Upper lobe of left lung (tissue), 6 donors: ENCODE measurements around the gene HNRNPUL1. TPM values are rescaled to one million over a fixed set of nuclear protein-coding genes. Genes with fewer than 3 reads are reported as not detected.
A peak's percentile ranks its signal among the peaks of the same experiment; 100 is the strongest.
"Not testable (repeated sequence)": the region's sequence is repeated elsewhere in the genome, so short reads cannot be mapped to it uniquely, and the experiment has no call there.

Source experiments
- ATAC-seq, 2 donors: fragments of 200-7000 bp; cut with Tn5 transposase; one replicate each; pipeline ENCODE4 v1.9.1; 2022; ENCODE audit warnings: mild to moderate bottlenecking in 2 of 2, moderate library complexity in 2 of 2; ENCODE audit not compliant: low FRiP score in 2 of 2
- DNase-seq, 2 donors: peaks; one replicate each; pipeline ENCODE4 v3.0.0-alpha.2; 2019 to 2020
- H3K27ac ChIP-seq, 4 donors: fragments of 200-600 bp; sonication (generic); one replicate each; pipeline ENCODE4 v1.5.1; 2016 to 2019
- H3K27me3 ChIP-seq, 4 donors: fragments of 200-600 bp; sonication (generic); one replicate each; pipeline ENCODE4 v1.5.1; 2017 to 2019
- H3K36me3 ChIP-seq, 4 donors: fragments of 200-600 bp; sonication (generic); one replicate each; pipeline ENCODE4 v1.5.1; 2016 to 2019
- H3K4me1 ChIP-seq, 4 donors: fragments of 200-600 bp; sonication (generic); one replicate each; pipeline ENCODE4 v1.5.1; 2018 to 2019
- H3K4me3 ChIP-seq, 4 donors: fragments of 200-600 bp; sonication (generic); one replicate each; pipeline ENCODE4 v1.5.1; 2017 to 2019; ENCODE audit warnings: mild to moderate bottlenecking in 2 of 4, moderate library complexity in 1 of 4
- H3K9me3 ChIP-seq, 4 donors: fragments of 200-600 bp; sonication (generic); one replicate each; pipeline ENCODE4 v1.5.1; 2018 to 2019
- EP300 ChIP-seq, 4 donors: sonication (generic); formaldehyde crosslinking; IDR thresholded peaks; one replicate each; pipeline ENCODE4 v1.5.1; 2017; ENCODE audit warnings: antibody characterized with exemption in 4 of 4, control low read depth in 2 of 4
- POLR2A ChIP-seq, 4 donors: fragments of 450-650 bp; IDR thresholded peaks; one replicate each; pipeline ENCODE4 v1.5.1; 2016 to 2017; ENCODE audit warnings: antibody characterized with exemption in 4 of 4, mild to moderate bottlenecking in 2 of 4
- POLR2AphosphoS5 ChIP-seq, 2 donors: sonication (generic); formaldehyde crosslinking; IDR thresholded peaks; one replicate each; pipeline ENCODE4 v1.5.1; 2017; ENCODE audit warnings: antibody characterized with exemption in 2 of 2
- WGBS, 2 donors: methylation state at CpG; one replicate each; pipeline ENCODE4 v1.1.5; 2017 to 2018; 5-methylcytosine and 5-hydroxymethylcytosine counted together
- total RNA-seq, 6 donors: library from RNA; depleted of rRNA in 4 of 6; stranded (reverse); fragments of >200 nt in 4 of 6; gene quantifications; one replicate each; pipeline versions ENCODE4 v1.1.0 to v1.2.1, GENCODE V29; 2016 to 2021
- TF ChIP-seq, protein P1 (sequence below), 6 experiments: fragments of 450-650 bp in 4 of 6; fragments of 200-600 bp in 2 of 6; sonication (generic) in 2 of 6; IDR thresholded peaks; one replicate each; pipeline ENCODE4 v1.5.1; 2016 to 2019; ENCODE audit warnings: antibody characterized with exemption in 6 of 6
- donor health status: DM: no; HTN: no; CAD: no; lungs with moderate emphysema.
- donor health status: DM: no; HTN: yes; CAD: no; lungs with severe emphysema.

The HNRNPUL1 gene
- total RNA-seq, 6 donors from 2014 or later, result 152 to 351 (median 211) TPM

DNA sequence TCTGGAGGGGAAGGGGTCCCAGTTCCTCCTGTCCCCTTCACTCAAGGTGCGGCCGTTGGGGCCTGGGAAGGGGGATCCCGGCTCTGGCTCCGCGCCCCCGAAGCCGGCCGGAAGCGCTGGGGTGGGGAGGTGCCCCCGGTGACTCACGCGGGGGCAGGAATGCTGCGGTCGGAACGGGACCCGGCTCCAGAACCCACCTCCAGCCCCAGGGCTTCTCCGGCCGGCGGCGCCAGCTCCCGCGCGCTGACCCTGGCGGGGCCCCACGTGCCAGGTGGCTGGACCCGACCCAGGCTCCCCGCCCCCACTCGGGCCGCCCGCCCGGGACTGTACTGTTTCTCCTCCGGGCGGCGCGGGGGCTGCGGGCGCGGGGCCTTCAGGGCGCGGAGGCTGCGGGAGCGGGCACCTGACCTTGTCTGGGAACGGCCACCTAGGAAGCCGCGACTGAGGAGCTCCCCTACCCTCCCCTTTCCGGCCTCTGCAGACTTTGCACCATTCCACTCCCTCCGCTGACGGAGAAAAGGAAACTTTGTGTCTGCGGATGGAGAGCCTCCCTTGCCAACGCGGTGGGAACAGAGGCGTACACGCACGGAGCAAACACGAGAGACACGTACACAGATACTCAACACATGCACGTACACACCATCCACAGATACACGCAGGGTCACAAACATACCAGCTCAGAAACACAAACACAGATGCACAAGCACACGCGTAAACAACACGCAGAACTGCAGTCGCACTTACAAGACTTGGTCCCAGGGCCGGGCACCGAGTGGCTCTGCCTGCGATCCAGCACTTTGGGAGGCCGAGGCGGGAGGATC is 37.9 kb upstream of the HNRNPUL1 start:
- Histone ChIP-seq H3K4me3 (peak overlapping the region; percentile 5 to 61 (median 52)), H3K9me3 (no peaks in the 10 kb centered on the region), H3K27me3 (peaks cover 0 to 6% (median 0%) of the 10 kb centered on the region in 4 donors), H3K4me1 (peaks cover 13 to 16% (median 14%) of the 10 kb centered on the region in 4 donors), H3K27ac (peak overlapping the region; percentile 65 to 83 (median 71)), H3K36me3 (peaks cover 0 to 5% (median 0%) of the 10 kb centered on the region in 4 donors)
- TF ChIP-seq, protein P1, sequence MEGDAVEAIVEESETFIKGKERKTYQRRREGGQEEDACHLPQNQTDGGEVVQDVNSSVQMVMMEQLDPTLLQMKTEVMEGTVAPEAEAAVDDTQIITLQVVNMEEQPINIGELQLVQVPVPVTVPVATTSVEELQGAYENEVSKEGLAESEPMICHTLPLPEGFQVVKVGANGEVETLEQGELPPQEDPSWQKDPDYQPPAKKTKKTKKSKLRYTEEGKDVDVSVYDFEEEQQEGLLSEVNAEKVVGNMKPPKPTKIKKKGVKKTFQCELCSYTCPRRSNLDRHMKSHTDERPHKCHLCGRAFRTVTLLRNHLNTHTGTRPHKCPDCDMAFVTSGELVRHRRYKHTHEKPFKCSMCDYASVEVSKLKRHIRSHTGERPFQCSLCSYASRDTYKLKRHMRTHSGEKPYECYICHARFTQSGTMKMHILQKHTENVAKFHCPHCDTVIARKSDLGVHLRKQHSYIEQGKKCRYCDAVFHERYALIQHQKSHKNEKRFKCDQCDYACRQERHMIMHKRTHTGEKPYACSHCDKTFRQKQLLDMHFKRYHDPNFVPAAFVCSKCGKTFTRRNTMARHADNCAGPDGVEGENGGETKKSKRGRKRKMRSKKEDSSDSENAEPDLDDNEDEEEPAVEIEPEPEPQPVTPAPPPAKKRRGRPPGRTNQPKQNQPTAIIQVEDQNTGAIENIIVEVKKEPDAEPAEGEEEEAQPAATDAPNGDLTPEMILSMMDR (IDR thresholded peaks at IDR 0.05), result peak in 2 of 6 experiments; percentile 22 to 38
- no peak for TF ChIP-seq POLR2AphosphoS5 (IDR thresholded peaks at IDR 0.05)
- peak in 3 of 4 donors; percentile 28 to 35 (median 34) for TF ChIP-seq POLR2A (IDR thresholded peaks at IDR 0.05)
- no peak for TF ChIP-seq EP300 (IDR thresholded peaks at IDR 0.05)
- WGBS, 2 donors, result 4 to 17% methylated on average over 14 to 33 of the region's 67 CpGs
- DNase-seq (peak; percentile 51 to 94), ATAC-seq (peak; percentile 64 to 87)

DNA sequence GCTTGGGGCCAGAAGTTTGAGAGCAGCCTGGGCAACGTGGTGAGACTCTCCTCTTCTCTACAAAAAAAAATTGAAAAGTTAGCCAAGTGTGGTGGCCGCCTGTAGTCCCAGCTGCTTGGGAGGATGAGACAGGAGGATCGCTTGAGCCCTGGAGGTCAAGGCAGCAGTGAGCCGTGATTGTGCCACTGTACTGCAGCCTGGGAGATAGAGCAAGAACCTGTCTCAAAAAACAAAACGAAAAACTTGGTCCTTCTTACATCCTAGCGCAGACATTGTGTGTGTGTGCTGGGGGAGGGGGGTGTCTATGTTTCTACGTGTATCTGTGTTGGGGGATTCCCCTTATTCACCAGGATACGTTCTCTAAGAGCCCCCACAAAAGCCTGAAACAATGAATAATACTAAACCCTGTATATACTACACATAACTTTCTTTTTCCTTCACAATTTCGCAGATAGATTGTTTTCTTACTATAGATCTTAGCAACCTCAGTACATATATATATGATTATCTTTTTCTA is 37.2 kb upstream of the HNRNPUL1 start:
- peaks cover 13 to 16% (median 14%) of the 10 kb centered on the region in 4 donors for H3K4me1 ChIP-seq
- ATAC-seq (no peak), DNase-seq (no peak)
- WGBS, 2 donors, result 54 to 60% methylated on average over 9 of the region's 9 CpGs
- TF ChIP-seq, protein P1 (IDR thresholded peaks at IDR 0.05), result no peak
- TF ChIP-seq POLR2AphosphoS5 (IDR thresholded peaks at IDR 0.05) (no peak), POLR2A (IDR thresholded peaks at IDR 0.05) (no peak)
- H3K36me3 ChIP-seq, result peaks cover 0 to under 1% (median 0%) of the 10 kb centered on the region in 4 donors
- no peaks in the 10 kb centered on the region for H3K9me3 ChIP-seq
- peak overlapping the region in 3 of 4 donors; percentile 48 to 61 (median 56) for H3K4me3 ChIP-seq
- H3K27ac ChIP-seq, result peak overlapping the region in 3 of 4 donors; percentile 65 to 83 (median 77)
- H3K27me3 ChIP-seq, result peaks cover 0 to 6% (median 0%) of the 10 kb centered on the region in 4 donors

DNA sequence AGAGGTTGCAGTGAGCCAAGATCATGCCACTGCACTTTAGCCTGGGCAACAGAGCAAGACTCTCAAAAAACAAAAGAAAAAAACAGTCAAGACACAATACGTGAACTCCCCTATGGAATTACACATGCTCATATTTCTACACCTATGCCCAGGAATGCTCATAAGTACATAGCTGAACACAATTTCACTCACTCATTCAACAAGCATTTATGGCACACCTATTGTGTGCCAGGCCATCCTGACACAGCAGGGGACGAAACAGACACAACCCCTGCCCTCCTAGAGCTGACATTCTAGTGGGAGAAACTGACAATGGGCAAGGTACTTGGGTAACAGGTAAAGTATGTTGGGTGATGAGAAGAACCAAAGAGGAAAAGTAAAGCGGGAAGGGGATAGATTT is 35.7 kb upstream of the HNRNPUL1 start:
- TF ChIP-seq POLR2A (IDR thresholded peaks at IDR 0.05) (no peak), EP300 (IDR thresholded peaks at IDR 0.05) (no peak), POLR2AphosphoS5 (IDR thresholded peaks at IDR 0.05) (no peak)
- TF ChIP-seq, protein P1 (IDR thresholded peaks at IDR 0.05), result no peak
- Histone ChIP-seq H3K9me3 (no peaks in the 10 kb centered on the region), H3K4me3 (no peak overlapping the region), H3K4me1 (peaks cover 13 to 16% (median 14%) of the 10 kb centered on the region in 4 donors), H3K27me3 (peaks cover 0 to 6% (median 0%) of the 10 kb centered on the region in 4 donors), H3K27ac (no peak overlapping the region), H3K36me3 (no peaks in the 10 kb centered on the region)
- no peak for DNase-seq
- 64 to 93% methylated on average over 3 of the region's 3 CpGs for WGBS, 2 donors
- ATAC-seq, result no peak

DNA sequence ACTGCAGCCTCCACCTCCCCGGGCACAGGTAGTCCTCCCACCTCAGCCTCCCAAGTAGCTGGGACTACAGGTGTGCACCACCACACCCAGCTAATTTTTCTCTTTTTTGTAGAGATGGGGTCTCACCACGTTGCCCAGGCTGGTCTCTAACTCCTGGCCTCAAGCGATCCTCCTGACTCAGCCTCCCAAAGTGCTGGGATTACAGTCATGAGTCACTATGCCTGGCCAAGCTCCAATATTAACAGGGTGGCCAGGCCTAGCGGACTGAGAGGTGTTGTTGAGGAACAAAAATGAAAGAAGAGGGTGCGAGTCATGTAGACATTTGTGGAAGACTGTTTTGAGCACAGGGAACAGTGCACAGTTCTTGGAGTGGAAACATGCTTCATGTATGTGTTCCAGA is 34.8 kb upstream of the HNRNPUL1 start:
- not testable (repeated sequence) for ATAC-seq, H3K36me3 ChIP-seq, H3K4me3 ChIP-seq, H3K27me3 ChIP-seq, H3K27ac ChIP-seq, DNase-seq, H3K9me3 ChIP-seq
- WGBS, 2 donors, result 84 to 88% methylated on average over 5 of the region's 5 CpGs
- peaks cover 13 to 16% (median 14%) of the 10 kb centered on the region in 4 donors for H3K4me1 ChIP-seq

GRCh38 chr19:41230067-41230857 is 33.9 kb upstream of the HNRNPUL1 start:
- ATAC-seq (no peak), DNase-seq (no peak)
- Histone ChIP-seq H3K4me1 (peaks cover 13 to 16% (median 14%) of the 10 kb centered on the region in 4 donors), H3K27ac (no peak overlapping the region), H3K36me3 (peaks cover 0 to 3% (median 0%) of the 10 kb centered on the region in 4 donors), H3K4me3 (no peak overlapping the region), H3K9me3 (no peaks in the 10 kb centered on the region), H3K27me3 (peaks cover 0 to 6% (median 0%) of the 10 kb centered on the region in 4 donors)
- WGBS, 2 donors, result 90 to 92% methylated on average over 2 to 3 of the region's 3 CpGs
- TF ChIP-seq POLR2A (IDR thresholded peaks at IDR 0.05) (no peak), POLR2AphosphoS5 (IDR thresholded peaks at IDR 0.05) (no peak)
- TF ChIP-seq, protein P1 (IDR thresholded peaks at IDR 0.05), result no peak
